HG02571 (cell line): Measurements from ENCODE around the gene STK11.
"Not testable (repeated sequence)": the region's sequence is repeated elsewhere in the genome, so short reads cannot be mapped to it uniquely, and the experiment has no call there.

Source experiments
- ATAC-seq: cut with Tn5 transposase; IDR thresholded peaks from one replicate; pipeline ENCODE4 v1.9.1; 2021; ENCODE audit warnings: mild to moderate bottlenecking, moderate library complexity; ENCODE audit not compliant: unreplicated experiment

Gene STK11

GRCh38 chr19:1206864-1207450, 1.4 kb downstream of the STK11 start:
- no peak for ATAC-seq

- not testable (repeated sequence) for ATAC-seq
Observed at GRCh38 chr19:1208830-1209229, 3.3 kb downstream of the STK11 start.

- no peak for ATAC-seq
Observed at GRCh38 chr19:1210227-1210538, 4.6 kb downstream of the STK11 start.

GRCh38 chr19:1211494-1212234, 6.1 kb downstream of the STK11 start:
- no peak for ATAC-seq

- ATAC-seq = no peak
Observed at GRCh38 chr19:1213391-1214286, 8.1 kb downstream of the STK11 start.

- no peak for ATAC-seq
Observed at GRCh38 chr19:1214299-1214861, 8.8 kb downstream of the STK11 start.

GRCh38 chr19:1214862-1215731, 9.5 kb downstream of the STK11 start:
- ATAC-seq = no peak

- ATAC-seq = no peak
Observed at GRCh38 chr19:1216756-1217155, 11.2 kb downstream of the STK11 start.

GRCh38 chr19:1217366-1217765, 11.8 kb downstream of the STK11 start:
- ATAC-seq = no peak

GRCh38 chr19:1218751-1219567, 13.4 kb downstream of the STK11 start:
- ATAC-seq = no peak

GRCh38 chr19:1219786-1220476, 14.4 kb downstream of the STK11 start:
- no peak for ATAC-seq

- ATAC-seq = no peak
Observed at GRCh38 chr19:1220477-1220930, 14.9 kb downstream of the STK11 start.

GRCh38 chr19:1220976-1221903, 15.7 kb downstream of the STK11 start:
- no peak for ATAC-seq

- ATAC-seq = no peak
Observed at GRCh38 chr19:1221904-1222255, 16.3 kb downstream of the STK11 start.

GRCh38 chr19:1222394-1222793, 16.8 kb downstream of the STK11 start:
- no peak for ATAC-seq

GRCh38 chr19:1223018-1223855, 17.7 kb downstream of the STK11 start:
- no peak for ATAC-seq
